GM12873 (cell line): ENCODE data around the gene SLC22A25.

Experiments
- TF ChIP-seq, protein P1 (sequence below): IDR thresholded peaks from 2 replicates; pipeline ENCODE4 v1.5.1; 2012; ENCODE audit warnings: low read depth, mild to moderate bottlenecking, moderate library complexity, low read length, control low read depth; ENCODE audit not compliant: insufficient read depth; ENCODE audit errors: missing control alignments

SLC22A25 gene

GRCh38 chr11:63243533-63243932 lies at the start of gene SLC22A25:
TSS of gene SLC22A25 (minus strand) at chr11:63243599. CDS start at chr11:63229652, 13,947 bp downstream.
- TF ChIP-seq, protein P1, sequence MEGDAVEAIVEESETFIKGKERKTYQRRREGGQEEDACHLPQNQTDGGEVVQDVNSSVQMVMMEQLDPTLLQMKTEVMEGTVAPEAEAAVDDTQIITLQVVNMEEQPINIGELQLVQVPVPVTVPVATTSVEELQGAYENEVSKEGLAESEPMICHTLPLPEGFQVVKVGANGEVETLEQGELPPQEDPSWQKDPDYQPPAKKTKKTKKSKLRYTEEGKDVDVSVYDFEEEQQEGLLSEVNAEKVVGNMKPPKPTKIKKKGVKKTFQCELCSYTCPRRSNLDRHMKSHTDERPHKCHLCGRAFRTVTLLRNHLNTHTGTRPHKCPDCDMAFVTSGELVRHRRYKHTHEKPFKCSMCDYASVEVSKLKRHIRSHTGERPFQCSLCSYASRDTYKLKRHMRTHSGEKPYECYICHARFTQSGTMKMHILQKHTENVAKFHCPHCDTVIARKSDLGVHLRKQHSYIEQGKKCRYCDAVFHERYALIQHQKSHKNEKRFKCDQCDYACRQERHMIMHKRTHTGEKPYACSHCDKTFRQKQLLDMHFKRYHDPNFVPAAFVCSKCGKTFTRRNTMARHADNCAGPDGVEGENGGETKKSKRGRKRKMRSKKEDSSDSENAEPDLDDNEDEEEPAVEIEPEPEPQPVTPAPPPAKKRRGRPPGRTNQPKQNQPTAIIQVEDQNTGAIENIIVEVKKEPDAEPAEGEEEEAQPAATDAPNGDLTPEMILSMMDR: no peak

GRCh38 chr11:63290285-63290684 lies 46.9 kb upstream of the SLC22A25 start:
- TF ChIP-seq, protein P1: no peak

DNA sequence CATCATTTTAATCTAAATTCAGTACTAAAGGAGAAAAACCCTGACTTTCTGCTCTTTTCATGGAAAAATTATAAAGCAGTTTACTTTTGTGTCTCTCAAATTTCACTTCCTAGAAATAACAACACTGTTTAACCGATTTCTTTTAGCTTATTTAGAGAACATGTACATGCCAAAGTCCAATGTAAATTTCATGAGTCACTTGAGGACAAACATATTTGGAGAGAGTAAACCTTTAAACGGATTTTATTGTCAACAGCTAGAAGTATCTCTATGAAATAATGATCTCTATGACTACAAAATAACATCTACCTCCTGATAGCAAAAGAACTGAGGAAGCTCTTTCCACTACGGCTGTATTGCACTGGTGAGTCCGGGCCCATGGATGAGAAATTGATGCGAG lies 46.3 kb upstream of the SLC22A25 start:
- TF ChIP-seq, protein P1: no peak

GRCh38 chr11:63282579-63282978 lies 39.2 kb upstream of the SLC22A25 start:
- TF ChIP-seq, protein P1: no peak

GRCh38 chr11:63280920-63281319 lies 37.5 kb upstream of the SLC22A25 start:
- TF ChIP-seq, protein P1: no peak

DNA sequence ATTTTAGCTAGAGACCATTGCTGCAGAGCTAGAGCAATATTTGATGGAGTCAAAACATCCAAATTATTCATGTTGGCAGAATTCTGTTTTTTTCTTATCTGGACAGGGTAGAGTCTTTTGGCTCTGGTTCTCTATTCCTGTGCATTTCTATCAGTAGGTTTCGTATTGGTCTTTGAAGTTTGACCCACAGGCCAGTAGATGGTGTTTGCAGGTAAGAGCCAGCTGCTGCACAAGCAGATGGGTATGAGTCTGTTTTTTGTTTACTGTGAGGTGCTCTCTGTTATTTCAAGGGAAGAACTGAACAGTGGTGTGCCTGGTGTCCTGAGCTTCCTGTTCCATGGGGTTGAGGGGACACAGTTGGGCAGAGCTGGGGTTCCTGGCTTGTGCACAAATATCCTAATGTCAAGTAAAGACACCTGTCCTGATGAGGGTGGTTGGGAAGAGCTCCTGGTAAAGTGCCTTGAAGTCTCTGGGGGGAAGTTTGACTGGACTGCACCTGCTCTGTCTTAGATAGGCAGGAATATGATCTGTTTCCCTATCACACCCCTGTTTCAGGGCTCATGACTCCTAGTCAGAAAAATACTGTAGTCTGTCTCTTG lies 34.0 kb upstream of the SLC22A25 start:
- TF ChIP-seq, protein P1: peak; percentile 51

- TF ChIP-seq, protein P1: no peak
These were observed 31.4 kb upstream of the SLC22A25 start for GRCh38 chr11:63274776-63275175.

DNA sequence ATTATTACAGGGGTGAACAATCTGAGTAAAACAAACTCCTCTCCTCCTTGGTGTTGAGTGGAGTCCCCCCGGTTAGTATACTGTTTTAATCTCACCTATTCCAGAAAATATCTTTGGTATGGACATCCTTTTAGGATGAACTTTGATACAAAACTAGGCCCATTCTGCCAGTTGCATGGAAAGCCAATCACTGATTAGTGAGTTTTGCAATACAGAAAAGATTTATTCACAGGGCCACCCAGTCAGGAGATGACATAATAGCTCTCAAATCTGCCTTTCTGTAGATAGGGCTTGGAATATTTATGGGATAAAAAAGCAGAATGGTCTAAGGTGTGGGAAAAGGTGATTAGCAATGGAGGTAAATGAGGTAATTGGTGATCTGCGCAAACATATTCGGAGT lies 30.3 kb upstream of the SLC22A25 start:
- TF ChIP-seq, protein P1: no peak
